NK-92 (cell line): Measurements from ENCODE around the gene ACTR3.
"Not testable (repeated sequence)": the region's sequence is repeated elsewhere in the genome, so short reads cannot be mapped to it uniquely, and the experiment has no call there.

ENCODE experiments used
- DNase-seq: peaks from one replicate; lab custom pipeline; 2025; ENCODE audit not compliant: unreplicated experiment; lab: John Stamatoyannopoulos, UW

Gene ACTR3

GRCh38 chr2:113901943-113902342, 12.1 kb downstream of the ACTR3 start:
- DNase-seq = no peak

- no peak for DNase-seq
Observed at GRCh38 chr2:113905886-113906285, 16.0 kb downstream of the ACTR3 start.

GRCh38 chr2:113906647-113907046, 16.8 kb downstream of the ACTR3 start:
- DNase-seq = no peak

GRCh38 chr2:113907297-113907696, 17.4 kb downstream of the ACTR3 start:
- DNase-seq = no peak

- no peak for DNase-seq
Observed at GRCh38 chr2:113910110-113910717, 20.3 kb downstream of the ACTR3 start.

GRCh38 chr2:113910967-113911678, 21.2 kb downstream of the ACTR3 start:
- DNase-seq = no peak

- DNase-seq = no peak
Observed at GRCh38 chr2:113915082-113915819, 25.4 kb downstream of the ACTR3 start.

GRCh38 chr2:113918229-113918628, 28.3 kb downstream of the ACTR3 start:
- no peak for DNase-seq

- DNase-seq = no peak
Observed at GRCh38 chr2:113920996-113921395, 31.1 kb downstream of the ACTR3 start.

- DNase-seq = no peak
Observed at GRCh38 chr2:113922335-113922734, 32.4 kb downstream of the ACTR3 start.

- DNase-seq = no peak
Observed at GRCh38 chr2:113922784-113923183, 32.9 kb downstream of the ACTR3 start.

GRCh38 chr2:113925884-113926283, 36.0 kb downstream of the ACTR3 start:
- no peak for DNase-seq

GRCh38 chr2:113926314-113926713, 36.4 kb downstream of the ACTR3 start:
- no peak for DNase-seq

GRCh38 chr2:113930448-113930847, 40.6 kb downstream of the ACTR3 start:
- DNase-seq = no peak

- DNase-seq = no peak
Observed at GRCh38 chr2:113937501-113937900, 47.6 kb downstream of the ACTR3 start.

GRCh38 chr2:113940891-113941290, 51.0 kb downstream of the ACTR3 start:
- no peak for DNase-seq

- DNase-seq = not testable (repeated sequence)
Observed at GRCh38 chr2:113945784-113946183, 55.9 kb downstream of the ACTR3 start.

GRCh38 chr2:113950906-113951305, 61.0 kb downstream of the ACTR3 start:
- DNase-seq = not testable (repeated sequence)

- no peak for DNase-seq
Observed at GRCh38 chr2:113961000-113961399, 71.1 kb downstream of the ACTR3 start.

- DNase-seq = no peak
Observed at GRCh38 chr2:113962692-113963480, 73.0 kb downstream of the ACTR3 start.

- DNase-seq = no peak
Observed at GRCh38 chr2:113963965-113964364, 74.1 kb downstream of the ACTR3 start.
